Activated CD8-positive, alpha-beta memory T cell treated with anti-CD3 and anti-CD28 coated beads, Interleukin-2, amount 50 U/mL, for 24 hours (primary cell): Measurements from ENCODE around the gene HEXD.
"Not testable (repeated sequence)": the region's sequence is repeated elsewhere in the genome, so short reads cannot be mapped to it uniquely, and the experiment has no call there.

Experiments used
- DNase-seq: peaks from one replicate; pipeline ENCODE4 v3.0.0-alpha.2; 2020; ENCODE audit errors: extremely low read depth

The HEXD gene

DNA sequence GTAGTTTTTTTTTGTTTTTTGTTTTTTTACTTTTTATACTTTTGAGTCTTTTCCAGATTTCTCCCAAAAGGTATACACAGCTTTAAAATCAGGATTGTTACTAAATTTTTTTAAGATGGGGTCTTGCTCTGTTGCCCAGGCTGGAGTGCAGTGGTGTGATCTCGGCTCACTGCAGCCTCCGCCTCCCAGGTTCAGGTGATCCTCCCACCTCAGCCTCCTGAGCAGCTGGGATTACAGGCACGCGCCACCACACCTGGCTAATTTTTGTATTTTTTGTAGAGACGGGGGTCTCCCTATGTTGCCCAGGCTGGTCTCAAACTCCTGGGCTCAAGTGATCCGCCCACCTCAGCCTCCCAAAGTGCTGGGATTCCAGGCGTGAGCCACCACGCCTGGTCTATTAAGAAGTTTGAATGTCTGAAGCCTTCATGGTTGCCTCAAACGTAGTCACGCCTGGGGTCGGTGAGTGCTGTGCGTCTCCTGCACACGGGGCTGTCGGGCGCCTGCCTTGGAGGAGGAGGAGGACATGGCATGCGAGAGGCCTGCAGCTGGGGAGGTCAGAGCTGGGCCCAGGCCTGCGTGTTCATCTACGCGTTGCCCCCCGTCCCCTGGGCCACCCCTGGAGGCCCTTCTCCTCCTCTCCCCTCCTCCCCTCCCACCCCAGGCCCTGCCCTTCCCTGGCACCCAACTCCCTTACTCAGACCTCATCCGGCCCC, 35.8 kb upstream of the HEXD start:
- DNase-seq = not testable (repeated sequence)

DNA sequence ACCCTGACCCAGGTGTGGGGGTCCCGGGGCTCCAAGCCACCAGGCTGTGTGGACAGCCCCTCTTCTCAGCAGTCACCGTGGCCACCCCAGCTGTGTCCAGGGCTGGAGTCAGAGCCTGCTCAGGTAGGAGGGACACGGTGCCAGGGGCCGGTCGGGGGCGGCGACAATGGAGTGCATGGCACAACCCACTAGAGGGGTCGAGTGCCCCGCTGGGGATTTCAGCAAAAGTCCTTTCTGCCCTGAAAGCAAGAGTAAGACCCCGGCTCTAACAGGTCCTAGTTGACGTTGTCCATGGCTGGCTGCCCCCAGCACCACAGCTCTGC, 35.3 kb upstream of the HEXD start:
- no peak for DNase-seq

DNA sequence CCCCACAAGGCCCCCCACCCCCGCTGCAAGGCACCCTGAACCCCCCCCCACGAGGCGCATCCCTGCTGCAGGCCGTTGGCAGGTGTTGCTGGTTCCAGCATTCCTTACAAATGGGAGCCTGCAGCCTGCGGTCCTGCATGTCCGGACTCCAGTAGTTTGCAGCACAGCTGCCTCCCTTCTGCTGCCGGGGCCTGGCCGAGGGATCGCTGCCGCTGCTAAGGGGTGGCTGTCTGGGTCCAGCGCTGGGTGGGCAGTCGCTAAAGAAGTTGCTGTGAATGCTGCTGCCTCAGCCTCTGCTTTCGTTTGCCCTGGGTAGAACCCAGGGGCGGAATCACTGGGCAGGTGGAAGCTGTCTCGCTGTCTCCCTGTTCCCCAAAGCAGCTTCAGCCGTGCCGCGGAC, 34.7 kb upstream of the HEXD start:
- DNase-seq = no peak

DNA sequence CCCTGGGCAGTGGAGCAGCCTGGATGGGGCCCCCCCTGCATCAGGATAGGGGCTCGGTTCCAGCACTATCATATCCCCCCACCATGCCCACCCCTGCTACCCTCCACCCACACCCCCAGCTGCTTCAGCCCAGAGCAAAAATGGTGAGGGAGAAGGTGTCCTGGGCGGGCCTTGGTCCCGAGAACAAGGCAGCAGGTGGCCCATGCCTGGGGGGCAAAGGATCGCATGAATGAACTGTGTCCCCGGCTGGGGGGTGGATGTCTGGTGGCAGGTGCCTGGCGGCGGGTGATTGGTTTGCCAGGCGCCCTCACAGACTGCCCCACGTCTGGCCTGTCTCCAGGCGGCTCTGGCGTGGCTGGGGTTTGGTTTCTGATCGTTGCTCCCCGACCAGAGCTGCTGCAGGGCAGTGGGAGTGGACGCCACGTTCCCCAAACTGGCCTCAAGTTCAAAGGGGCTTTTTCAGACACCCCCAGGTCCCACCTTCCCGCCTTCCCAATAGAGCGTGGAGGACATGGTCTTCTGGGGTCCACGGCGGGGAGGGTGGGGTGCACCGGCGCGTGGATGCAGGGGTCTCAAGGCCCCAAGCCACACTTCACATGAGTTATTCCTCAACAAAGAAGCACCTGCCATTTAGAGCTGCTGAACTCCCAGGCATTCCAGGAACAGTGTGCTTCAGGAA, 34.0 kb upstream of the HEXD start:
- DNase-seq = no peak

DNA sequence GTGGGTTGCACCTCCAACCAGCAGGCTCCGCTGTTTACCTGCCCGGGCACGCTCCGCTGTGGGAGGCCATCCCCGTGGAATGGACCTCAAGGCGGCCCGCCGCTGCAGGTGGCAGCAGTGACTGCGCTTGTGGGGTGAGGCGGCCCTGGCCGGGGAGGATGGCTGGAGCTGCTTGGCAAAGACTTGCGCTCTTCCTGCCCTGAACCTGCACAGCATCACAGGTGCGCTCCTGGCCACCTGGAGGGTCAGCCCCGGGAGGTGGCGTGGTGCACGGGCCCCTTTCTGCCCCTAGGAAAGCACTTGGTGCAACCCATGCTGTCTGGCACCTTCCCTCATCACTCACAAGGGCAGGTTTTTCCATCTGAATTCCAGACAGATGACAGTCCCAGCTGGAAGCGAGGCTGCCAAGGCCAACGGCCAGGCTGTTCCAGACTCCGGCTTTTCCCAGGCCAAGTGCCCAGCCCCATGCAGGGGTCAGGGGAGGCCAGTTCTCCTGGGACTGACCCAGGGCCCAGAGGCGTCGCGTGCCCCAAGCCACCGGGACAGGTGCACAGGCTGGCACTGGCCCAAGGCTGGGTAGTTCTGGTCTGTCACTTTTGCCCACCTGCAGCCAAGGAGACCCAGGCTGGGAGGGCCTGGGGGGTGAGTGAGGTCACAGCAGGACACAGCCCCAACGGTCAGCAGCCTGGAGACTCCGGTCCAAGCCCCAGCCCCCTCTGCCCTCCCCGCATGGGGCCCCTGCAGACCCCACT, 33.2 kb upstream of the HEXD start:
- DNase-seq = no peak

DNA sequence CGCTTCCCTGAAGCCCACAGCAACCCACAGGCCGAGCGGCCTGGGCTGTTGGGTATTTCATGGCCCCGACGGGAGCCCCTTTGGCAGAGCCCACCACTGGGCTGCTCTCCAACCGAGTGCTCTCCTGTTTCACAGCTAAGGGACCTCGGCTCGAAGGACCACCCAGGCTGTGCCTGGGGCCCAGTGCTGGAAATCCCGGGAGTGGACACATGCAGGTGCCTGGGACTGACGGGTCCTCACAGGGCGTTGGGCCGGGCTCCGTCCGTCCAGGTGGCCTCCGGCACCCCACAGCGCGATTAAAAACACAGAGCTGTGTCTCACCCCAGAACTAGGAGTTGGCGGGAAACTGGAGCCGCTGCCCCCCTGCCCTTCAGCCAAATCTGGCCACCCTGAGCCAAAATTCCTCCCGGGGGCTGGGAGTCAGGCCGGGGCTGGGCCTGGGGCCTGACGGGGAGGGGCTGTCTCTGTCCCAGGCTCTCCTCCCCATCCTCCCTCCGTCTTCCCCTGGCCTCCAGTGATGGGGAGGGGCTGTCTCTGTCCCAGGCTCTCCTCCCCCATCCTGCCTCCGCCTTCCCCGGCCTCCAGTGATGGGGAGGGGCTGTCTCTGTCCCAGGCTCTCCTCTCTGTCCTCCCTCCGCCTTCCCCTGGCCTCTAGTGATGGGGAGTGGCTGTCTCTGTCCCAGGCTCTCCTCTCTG, 32.4 kb upstream of the HEXD start:
- DNase-seq = no peak

DNA sequence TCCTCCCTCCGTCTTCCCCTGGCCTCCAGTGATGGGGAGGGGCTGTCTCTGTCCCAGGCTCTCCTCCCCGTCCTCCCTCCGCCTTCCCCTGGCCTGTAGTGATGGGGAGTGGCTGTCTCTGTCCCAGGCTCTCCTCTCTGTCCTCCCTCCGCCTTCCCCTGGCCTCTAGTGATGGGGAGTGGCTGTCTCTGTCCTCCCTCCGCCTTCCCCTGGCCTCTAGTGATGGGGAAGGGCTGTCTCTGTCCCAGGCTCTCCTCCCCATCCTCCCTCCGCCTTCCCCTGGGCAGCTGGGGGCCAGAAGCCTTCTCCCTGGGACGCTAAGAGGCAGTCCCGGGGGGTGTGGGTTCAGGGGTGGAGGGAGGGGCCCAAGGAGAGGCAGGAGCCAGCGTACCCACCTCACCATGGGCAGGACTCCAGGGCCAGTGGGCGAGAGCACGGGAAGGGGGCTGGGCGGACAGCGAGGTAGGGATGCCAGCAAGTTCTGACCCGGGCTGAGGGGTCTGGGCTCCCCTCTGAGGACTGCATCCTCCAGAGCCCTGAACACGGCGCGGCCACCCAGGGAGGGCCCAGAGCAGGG, 31.8 kb upstream of the HEXD start:
- no peak for DNase-seq

DNA sequence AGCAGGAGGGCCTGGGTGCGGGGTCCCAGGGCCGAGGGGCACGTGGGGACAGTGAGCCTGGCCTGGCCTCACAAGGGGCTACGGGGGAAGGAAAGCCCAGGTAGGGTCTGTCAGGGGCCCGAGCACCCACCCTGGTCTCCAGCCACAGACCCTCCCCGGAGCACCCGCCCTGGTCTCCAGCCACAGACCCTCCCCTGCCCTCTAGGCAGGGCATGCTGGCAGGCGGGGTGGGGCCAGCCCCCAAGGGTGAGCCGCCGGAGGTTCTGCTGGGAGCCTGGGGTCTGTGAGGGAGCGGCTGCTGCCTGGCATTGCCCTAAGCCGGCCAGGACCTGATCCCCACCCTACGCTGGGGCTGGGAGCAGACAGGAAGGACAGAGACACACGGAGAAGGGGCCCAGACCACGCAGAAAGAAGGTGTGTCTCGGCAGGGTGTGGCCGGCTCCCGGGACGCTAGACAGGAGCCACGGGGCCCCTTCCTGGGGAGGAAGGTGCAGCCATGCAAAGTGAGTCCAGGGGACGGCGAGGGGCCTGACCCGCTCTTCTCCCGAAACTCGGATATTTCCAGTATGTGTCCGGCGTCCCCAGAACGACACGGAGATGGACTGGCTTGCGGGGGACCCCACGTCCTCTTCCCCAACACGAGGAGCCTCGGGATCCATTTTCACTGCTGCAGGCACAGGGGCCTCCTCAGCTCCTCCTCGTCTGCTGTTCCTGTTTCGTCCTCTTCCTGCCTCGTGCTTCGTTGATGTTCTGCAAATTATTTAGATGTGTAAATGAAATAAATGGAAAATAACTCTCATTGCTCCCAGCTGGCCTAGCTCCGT, 31.1 kb upstream of the HEXD start:
- DNase-seq = no peak

DNA sequence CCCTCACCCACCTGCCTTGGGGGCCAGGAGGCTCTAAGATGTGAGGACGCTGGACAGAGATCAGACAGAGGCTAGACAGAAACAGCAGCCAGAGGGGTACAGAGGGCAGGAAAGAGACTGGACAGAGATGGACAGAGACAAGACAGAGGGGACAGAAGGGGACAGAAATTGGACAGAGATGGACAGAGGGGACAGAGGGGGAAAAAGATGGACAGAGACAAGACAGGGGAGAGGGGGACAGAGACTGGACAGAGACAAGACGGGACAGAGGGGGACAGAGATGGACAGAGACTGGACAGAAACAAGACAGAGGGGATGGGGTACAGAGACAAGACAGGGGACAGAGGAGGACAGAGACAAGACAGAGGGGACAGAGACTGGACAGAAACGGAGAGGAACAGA, 30.4 kb upstream of the HEXD start:
- no peak for DNase-seq

DNA sequence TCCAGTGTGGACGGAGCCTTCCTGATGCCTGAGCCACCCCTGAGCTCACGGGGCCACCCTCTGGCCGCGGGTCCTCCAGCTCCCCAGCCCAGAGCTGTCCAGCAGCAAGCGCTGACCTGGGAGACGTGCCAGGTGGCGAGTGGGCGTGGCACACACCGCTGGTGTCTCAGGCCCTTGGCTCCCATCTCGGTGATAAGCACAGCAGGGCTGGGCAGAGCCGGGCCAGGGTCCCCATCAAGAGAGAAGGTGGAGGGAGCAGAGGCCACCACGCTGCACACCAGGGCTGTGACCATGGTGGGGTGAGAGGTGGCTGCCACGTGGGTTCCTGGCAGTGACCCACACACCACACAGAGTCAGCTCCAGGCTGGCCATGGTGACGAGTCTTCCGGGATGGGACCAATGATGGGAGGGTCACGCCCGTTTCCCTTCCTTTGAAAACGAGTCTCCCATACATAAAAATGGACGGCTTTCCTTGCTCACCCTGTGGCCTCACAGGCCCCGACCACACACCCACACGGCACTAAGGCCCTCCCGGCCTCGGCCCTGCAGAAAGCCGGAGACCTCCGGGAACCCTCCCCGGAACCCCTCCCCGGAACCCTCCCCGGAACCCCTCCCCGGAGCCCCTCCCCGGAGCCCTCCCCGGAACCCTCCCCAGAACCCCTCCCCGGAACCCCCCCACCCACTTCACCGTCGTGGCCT, 29.8 kb upstream of the HEXD start:
- no peak for DNase-seq

DNA sequence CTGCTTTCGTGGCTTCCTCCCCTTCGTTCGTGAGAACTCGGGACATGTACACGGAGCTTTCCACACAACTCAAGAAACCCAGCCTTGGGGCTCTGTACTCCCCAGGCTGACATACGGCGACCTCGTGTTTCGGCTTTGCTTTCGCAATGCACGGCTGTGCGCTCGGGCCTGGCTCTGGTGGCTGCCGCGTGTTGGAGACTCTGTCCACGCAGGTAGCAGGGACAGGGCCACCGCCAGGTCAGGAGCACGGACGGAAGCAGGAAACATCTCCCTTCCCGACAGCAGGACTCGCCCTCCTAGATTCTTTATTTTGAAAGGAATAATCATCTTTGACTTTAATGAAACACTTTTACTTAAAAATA, 29.2 kb upstream of the HEXD start:
- DNase-seq = no peak

DNA sequence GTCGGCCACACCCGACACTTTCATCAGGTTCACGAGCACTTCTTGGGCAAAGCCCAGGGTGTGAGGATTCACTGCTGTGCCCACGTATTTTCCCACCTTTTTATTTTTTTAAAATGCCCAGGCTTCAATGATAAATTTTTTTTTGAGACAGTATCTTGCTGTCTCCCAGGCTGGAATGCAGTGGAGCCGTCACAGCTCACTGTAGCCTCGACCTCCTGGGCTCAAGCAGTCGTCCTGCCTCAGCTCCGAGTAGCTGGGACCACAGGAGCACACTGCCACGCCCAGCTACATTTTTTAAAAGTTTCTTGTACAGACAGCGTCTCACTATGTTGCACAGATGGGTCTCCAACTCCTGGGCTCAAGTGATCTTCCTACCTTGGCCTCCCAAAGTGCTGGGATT, 28.8 kb upstream of the HEXD start:
- no peak for DNase-seq

DNA sequence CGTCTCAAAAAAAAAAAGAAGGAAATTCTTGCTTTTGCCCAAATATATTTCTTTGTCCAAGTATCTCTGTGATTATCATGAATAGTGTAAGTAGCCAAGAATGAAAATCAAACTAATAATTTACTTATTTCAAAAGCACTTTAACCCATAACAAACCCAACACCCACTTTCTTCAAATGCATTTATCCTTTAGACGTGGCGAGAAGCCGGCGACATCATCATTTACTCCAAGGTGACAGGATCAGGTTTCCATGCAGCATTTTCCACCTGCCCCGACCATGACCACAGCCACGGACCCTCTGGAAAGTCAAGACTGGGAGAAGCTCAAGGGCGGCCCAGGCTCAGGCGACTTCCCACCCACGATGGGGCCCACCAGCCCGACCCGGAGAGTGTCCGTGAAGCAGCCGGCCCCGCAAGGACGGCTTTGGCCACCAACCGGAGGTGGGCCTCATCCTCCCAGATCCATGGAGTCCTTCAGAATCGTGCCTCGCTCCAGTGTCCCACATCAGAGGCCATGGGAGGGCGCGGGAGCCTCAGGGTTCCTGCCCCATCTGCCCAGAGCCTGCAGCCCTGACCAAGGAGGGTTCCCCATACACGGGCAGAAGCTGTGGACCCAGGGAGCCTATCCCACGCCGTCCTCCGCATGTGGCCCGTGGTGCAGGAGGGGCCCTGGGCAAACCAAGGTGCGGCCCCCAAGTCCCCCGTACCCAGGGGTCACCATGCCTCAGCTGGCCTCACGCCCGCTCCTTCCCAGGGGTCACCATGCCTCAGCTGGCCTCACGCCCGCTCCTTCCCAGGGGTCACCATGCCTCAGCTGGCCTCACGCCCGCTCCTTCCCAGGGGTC, 27.9 kb upstream of the HEXD start:
- no peak for DNase-seq

DNA sequence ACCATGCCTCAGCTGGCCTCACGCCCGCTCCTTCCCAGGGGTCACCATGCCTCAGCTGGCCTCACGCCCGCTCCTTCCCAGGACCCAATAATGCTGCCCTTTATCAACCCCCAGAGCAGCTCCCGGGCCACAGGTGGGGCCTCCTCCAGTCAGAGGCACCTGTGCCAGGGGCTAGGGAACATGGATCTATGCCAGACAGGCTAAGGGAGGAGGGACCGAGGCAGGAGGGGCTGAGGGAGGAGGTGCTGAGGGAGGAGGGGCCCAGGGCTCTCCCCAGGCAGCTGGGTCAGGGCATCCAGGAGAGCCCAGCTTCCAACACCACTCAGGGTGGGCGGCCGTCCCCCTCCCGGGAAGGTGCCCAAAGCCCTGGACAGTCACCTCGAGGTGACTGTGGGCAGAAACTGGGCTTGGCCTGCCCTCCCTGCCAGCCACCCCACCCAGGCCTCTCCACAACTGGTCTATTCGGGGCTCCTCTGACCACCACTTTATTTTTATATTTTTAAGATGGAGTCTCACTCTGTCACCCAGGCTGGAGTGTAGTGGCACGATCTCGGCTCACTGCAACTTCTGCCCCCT, 27.2 kb upstream of the HEXD start:
- no peak for DNase-seq

DNA sequence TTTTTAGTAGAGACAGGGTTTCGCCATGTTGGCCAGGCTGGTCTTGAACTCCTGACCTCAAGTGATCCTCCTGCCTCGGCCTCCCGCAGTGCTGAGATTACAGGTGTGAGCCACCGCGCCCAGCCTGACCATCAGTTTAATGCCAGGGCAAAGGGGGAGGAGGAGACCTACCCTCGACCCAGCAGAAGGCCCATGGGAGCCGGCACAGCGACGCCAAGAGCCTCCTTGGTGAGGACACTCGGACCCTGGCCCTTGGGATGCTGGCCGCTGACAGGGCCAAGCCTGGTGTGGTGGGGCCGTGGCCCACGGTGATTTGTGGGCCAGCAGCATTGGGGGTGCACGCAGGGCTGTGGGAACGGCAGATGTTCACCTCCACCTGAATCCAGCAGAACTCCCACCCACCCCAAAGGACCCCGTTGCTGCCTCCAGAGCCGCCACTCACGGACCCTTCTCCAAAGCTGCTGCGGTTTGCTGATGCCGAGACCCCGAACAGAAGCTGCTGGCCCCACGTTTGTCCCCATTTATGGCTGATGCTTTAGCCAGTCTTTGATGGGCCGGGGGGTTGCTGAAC, 26.6 kb upstream of the HEXD start:
- no peak for DNase-seq

DNA sequence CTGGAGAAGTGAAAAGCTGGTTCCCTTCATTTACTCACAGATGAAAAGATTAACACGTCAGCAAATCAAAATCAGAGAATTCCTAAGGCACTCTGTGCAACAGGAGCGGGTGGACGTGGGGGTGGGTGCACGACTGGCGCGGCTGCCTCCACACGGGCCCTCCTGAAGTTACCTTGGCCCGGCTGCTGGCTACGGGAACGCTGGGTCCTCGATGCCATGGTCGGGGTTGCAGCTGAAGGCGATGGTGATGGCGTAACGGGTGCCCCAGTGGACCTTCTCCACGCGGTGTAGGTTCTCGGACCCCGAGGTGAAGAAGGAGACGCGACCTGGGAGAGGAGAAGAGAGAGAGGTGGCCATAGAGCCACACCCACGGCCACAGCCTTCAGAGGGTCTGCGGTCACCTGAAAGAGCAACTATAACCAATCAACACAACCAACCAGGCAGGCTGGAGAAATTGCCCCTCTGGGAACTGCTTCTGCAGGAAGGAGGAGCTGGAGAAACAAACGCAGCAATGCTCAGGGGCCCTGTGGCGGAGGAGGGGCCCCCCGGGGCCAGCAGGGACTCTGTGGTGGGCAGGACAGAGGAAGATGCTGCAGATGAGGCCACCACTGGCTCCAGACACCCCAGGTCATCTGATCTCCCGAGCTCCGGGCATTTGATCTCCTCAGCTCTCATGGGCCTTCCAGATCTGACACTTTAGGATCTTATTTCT, 25.8 kb upstream of the HEXD start:
- DNase-seq = no peak

DNA sequence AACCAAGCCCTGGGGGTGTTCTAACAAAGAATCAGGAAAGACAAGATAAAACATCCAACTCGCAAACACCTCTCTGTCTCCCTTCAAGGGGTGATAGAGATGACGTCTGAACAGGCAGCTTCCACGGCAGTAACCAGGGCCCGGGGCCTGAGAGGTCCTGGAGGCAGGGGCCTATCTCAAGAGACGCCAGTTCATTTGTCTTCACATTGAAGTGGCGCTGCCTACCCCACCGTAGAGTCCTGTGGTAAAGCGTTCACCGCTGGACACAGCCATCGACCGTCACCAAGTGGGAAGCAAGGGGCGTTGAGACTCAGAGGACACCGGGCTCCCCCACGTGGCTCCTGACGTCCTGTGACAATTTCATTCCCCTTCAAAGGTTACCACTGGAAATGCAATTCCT, 25.2 kb upstream of the HEXD start:
- DNase-seq = no peak

DNA sequence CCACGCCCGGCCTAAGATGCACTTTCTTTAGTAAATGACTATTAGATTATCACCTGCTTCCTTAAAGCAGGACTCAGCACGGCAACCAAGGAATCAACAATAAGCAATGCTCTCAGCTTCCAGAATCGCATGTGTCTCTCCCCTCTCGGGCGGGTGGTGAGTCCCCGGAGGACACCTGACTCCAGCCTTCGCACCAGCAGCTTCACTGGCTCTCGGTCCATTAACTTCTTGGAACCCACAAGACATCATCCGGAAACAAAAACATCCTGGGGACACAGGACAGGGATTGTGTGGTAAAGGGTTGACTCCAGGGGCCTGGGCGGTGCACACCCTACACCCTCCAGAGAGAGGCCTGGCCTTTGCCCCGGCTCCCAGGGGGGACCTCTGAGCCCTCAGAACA, 23.9 kb upstream of the HEXD start:
- DNase-seq = no peak
